D721Med (cell line): Measurements from ENCODE around the gene CACNA2D2.

Experiments used
- DNase-seq: peaks from one replicate; pipeline ENCODE4 v3.0.0; 2011; ENCODE audit warnings: low spot score; ENCODE audit not compliant: insufficient read length
- FAIRE-seq: peaks from 2 replicates; lab custom pipeline; 2011; peaks lifted over from hg19 to GRCh38; lab: Jason Lieb, UNC
- TF ChIP-seq, protein P1 (sequence below): IDR thresholded peaks from 2 replicates; pipeline ENCODE4 v1.5.1; 2012; ENCODE audit warnings: mild to moderate bottlenecking, control low read depth; ENCODE audit not compliant: insufficient read depth; ENCODE audit errors: missing control alignments

Gene CACNA2D2

DNA sequence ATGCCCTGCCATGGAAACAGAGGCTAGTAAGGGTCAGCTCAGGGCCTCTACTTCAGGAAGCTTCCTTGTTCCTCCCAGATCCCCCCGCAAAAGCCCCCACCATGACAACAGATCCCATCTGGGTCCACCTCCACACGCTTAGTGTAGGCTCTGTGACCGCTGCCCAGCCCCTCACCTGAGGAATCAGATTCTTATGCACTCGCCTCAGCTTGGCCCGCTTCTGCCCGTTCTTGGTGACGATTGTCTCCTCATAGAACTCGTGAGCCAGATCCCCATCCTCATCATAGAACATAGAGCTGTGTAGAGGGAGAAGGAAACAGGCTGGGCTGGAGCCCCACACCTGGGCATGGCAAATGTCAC is 177.3 kb downstream of the CACNA2D2 start:
- DNase-seq (no peak), FAIRE-seq (no peak)
- TF ChIP-seq, protein P1, sequence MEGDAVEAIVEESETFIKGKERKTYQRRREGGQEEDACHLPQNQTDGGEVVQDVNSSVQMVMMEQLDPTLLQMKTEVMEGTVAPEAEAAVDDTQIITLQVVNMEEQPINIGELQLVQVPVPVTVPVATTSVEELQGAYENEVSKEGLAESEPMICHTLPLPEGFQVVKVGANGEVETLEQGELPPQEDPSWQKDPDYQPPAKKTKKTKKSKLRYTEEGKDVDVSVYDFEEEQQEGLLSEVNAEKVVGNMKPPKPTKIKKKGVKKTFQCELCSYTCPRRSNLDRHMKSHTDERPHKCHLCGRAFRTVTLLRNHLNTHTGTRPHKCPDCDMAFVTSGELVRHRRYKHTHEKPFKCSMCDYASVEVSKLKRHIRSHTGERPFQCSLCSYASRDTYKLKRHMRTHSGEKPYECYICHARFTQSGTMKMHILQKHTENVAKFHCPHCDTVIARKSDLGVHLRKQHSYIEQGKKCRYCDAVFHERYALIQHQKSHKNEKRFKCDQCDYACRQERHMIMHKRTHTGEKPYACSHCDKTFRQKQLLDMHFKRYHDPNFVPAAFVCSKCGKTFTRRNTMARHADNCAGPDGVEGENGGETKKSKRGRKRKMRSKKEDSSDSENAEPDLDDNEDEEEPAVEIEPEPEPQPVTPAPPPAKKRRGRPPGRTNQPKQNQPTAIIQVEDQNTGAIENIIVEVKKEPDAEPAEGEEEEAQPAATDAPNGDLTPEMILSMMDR = no peak

DNA sequence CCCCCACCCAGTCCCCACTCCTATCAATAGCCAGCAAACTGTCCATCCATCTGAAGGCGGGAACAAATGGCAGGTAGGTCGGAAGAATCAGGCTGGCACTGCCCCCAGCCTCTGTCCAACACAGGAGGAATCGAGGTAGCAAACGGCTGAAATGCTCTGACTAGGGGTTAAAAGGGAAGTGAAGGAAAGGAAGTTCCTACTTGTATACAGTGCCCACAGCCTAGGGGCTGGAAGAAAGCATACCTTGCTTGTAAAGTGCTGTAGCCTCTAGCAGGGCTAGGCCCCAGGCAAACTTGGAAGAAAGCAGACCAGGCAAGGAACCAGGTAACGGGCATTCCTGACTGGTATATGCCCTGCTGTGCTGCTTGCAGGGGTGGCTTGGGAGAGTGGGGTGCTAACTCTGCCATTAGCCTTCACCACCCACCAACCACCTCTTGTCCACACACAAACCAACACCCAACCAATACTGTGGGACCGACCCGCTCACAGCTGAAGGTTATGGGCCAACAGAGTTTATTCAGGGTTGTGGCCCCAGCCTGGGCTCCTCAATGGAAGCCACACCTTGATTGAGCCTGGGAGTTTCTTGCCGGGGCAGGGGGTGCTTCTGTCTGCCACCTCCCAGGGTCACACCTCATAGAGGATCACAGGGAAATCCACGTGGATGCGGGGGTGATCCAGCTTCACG is 177.8 kb downstream of the CACNA2D2 start:
- FAIRE-seq (no peak), DNase-seq (no peak)
- TF ChIP-seq, protein P1 = no peak

DNA sequence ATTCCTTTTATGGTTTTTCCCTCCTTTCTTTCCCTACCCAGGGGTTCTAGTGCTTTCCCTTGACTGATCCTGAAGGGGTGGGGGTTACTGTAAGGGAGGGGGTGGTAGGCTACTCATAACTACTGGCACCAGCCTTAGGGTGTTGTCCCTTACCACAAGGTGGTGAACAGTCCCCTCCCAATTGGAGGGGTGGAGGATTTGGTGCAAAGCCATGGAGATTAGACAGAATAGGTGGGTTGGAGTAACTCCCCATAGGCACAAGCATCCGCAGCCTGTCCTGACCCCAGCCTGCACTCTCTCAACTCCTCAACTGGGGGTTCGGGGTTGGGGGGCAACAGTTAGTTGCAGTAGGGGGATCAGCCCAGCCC is 178.3 kb downstream of the CACNA2D2 start:
- FAIRE-seq (no peak), DNase-seq (no peak)
- TF ChIP-seq, protein P1 = no peak

DNA sequence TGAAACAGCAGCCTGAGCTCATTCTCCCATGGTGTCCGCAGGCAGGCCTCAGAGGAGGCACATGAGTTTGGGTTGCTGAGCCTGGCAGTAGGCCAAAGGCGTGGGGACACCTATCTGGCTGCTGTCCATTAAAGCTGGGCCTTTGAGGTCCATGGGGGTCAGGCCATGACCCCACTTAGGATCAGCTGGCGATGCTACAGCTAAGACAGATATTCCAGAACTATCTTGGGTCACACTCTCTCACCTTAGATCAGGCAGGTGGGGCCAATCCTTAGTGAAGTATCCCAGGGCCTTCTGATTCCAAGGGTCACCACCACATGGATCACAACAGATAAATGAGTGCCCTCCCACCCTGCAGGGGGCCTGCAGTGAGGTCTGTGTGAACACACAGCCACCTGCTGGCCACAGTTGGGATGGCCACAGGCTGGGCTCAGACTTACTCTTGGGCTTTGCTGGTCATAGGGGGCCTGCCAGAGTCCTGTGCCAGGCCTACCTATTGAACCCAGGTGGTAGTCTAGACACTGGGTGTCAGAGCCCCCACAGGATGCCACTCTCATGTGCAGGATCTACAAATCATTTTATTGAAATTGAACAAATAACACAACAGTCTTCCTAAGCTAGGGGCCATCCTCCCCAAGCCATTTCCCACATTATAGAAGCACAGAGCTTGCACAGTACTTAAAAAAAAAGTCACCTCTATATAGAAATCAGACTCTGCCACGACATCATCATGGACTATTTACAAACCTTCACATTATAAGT is 178.9 kb downstream of the CACNA2D2 start:
- FAIRE-seq (no peak), DNase-seq (peak; percentile 77)
- TF ChIP-seq, protein P1 = peak; percentile 68

DNA sequence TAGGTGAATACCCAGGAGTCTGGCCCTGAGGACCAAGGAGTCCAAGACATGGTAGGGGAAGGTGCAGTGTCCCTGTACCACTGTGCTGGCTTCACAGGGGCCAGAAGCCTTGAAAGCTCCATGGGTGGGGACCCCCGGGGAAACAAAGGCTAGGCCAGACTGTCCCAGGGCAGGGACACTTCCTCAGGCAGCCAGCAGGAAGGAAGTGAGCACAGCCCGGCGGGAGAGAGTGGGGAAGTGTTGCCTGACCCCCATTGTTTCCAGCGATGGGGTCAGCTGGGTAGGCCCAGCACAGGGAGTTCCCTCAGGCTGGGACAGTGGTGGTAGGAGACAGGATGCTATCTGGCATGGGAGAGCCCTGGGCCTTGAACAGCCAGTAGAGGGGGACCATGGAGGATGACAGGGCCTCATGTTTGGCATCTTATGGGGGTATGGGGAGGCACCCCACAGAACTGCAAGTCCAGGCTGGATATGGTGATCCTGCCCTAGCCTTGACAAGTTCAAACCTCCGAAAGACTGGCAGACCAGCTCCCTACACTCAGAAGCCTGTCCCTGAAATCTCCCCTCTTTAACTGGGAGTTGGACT is 179.7 kb downstream of the CACNA2D2 start:
- no peak for DNase-seq
- TF ChIP-seq, protein P1 = no peak
- no peak for FAIRE-seq

DNA sequence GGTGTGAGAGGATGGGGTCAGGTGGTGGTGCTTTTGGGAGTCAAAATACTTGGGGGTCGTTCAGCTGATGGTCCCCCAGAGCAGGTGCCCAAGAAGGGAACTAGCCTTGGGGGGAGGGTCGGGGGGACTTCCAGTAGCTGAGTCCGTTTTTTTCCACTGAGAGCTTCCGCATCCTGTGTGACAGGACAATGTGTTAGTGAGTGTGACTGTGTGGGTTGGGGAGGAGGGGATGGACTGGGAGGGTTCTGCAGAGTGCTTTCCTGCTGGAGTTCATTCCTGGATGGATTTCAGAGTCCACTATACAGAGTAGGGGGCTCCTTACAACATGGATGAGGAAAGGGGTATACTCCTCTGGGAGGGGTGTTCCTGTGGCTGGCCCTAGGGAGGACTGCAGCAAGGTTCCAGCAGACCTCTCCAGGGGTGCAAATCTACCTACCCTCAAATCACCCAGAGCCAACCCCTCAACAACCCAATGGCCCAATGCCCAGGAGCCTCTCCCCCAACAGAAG is 180.3 kb downstream of the CACNA2D2 start:
- no peak for DNase-seq
- no peak for FAIRE-seq
- TF ChIP-seq, protein P1 = no peak
